ENCODE measurements around the gene FBXW4.

GRCh38 chr10:101655570-101655969 is 39.4 kb downstream of the FBXW4 start:
- TF ChIP-seq CTCF (IDR thresholded peaks at IDR 0.05; ENCODE audit: control extremely low read depth in 1 of 3, insufficient read depth in 1 of 3, low read depth in 1 of 3, low read length in 3 of 3) (no peak), YY1 (IDR thresholded peaks at IDR 0.05; ENCODE audit: low read depth, low read length) (no peak), MAFK (IDR thresholded peaks at IDR 0.05; ENCODE audit: low read depth, low read length) (no peak), SIX5 (IDR thresholded peaks at IDR 0.05; ENCODE audit: low read depth, low read length) (no peak), POLR2AphosphoS5 (IDR thresholded peaks at IDR 0.05; ENCODE audit: low read depth, low read length) (no peak)

All from H1 (cell line).